GM12874 (cell line): ENCODE results near the gene DNAH3.

Source experiments
- CTCF ChIP-seq: IDR thresholded peaks from 2 replicates; pipeline ENCODE4 v1.5.1; 2011; ENCODE audit warnings: low read depth, mild to moderate bottlenecking, control low read depth, low read length, moderate library complexity; ENCODE audit not compliant: insufficient read depth

DNAH3 gene

GRCh38 chr16:21157632-21158031 is 7.0 kb upstream of the DNAH3 start:
- no peak for TF ChIP-seq CTCF

- TF ChIP-seq CTCF: peak; percentile 56
These were observed 6.3 kb upstream of the DNAH3 start for GRCh38 chr16:21156767-21157467.

DNA sequence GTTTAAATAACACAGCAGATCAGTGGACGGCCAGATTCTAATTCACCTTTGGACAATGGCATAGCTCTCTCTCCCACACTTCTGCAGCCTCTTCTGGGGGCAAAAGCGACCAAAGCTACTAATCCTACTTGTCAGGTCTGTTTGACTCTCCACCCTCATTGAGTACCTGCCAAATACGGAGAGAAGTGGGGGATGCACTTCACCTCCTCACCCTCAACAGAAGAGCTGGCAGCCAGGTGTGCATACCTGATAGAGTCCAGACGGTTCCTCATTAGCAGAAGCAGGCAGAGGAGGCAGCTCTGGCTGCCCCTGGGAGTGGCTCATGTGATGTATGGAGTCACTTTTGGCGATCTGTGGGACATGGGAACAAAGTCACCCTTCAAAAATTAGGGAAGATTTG is 4.9 kb downstream of the DNAH3 start:
- TF ChIP-seq CTCF: no peak

DNA sequence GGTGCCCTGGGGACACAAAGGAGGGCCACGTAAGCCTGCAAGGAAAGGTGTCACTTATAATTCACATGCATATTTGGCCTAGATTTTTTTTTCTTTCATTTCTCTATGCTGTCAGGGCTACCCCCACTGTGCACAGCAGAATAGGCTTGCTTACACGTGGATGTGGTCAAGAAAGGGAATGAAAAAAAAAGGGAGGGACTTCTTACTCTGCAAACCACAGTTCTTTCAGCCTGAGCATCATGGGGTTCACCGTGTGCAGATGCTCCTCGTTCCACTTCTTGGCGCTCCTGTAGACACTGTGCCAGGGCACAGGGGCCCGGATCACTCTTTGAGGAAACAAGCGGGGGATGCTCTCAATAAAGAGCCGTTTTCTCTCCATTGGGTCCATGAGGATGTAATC is 16.6 kb downstream of the DNAH3 start:
- TF ChIP-seq CTCF: no peak

GRCh38 chr16:21130811-21131210 is 19.8 kb downstream of the DNAH3 start:
- TF ChIP-seq CTCF: no peak

GRCh38 chr16:21128991-21129390 is 21.7 kb downstream of the DNAH3 start:
- no peak for TF ChIP-seq CTCF

DNA sequence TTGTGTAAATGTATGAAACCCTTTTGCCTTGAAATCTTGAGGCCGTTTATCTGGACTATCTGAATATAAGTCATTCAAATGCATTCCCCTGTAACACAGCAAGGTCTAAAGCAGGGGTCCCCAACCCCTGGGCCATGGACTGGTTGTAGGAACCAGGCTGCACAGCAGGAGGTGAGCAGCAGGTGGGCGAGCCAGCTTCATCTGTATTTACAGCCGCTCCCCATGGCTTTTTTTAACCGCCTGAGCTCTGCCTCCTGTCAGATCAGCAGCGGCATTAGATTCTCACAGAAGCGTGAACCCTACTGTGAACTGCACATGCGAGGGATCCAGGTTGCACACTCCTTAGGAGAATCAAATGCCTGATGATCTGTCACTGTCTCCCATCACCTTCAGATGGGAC is 24.1 kb downstream of the DNAH3 start:
- no peak for TF ChIP-seq CTCF
